HG03097 (cell line): Measurements from ENCODE around the gene EPHB6.

Source experiments
- ATAC-seq: cut with Tn5 transposase; IDR thresholded peaks from one replicate; pipeline ENCODE4 v1.9.1; 2021; ENCODE audit not compliant: unreplicated experiment, low FRiP score

EPHB6 gene

DNA sequence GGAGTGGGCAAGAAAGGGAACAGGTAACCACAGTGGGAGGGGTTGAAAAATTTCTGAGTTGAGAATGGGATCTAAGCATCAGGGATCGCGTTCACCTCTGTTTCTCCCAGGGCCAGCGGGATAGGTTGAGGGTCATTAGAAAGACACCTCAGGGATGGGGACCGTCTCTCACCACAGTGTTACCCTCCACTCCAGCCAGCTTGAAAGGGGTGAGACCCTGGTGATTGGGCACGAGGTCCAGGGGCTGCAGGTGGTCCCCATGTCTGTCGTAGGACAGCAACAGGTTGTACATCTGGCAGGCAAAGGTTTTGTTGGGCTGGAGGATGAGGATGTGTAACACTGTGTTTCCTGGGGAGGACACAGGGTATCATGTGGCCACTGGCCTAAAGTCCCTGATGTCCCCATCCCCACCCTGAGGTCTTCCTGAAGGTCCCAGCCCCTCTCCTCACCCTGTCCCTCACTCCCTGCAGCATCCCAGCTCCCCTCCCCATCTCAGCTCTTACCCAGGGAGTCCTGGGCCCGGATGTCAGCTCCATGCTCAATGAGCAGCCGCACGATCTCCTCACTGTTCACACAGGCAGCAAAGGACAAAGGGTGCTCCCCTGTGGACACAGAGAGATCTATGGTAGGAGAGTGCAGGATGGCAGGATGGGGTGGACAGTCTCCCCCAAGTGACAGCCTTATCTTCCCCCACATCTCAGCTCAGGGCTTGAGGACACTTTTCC lies 21.5 kb downstream of the EPHB6 start:
- ATAC-seq, result no peak

DNA sequence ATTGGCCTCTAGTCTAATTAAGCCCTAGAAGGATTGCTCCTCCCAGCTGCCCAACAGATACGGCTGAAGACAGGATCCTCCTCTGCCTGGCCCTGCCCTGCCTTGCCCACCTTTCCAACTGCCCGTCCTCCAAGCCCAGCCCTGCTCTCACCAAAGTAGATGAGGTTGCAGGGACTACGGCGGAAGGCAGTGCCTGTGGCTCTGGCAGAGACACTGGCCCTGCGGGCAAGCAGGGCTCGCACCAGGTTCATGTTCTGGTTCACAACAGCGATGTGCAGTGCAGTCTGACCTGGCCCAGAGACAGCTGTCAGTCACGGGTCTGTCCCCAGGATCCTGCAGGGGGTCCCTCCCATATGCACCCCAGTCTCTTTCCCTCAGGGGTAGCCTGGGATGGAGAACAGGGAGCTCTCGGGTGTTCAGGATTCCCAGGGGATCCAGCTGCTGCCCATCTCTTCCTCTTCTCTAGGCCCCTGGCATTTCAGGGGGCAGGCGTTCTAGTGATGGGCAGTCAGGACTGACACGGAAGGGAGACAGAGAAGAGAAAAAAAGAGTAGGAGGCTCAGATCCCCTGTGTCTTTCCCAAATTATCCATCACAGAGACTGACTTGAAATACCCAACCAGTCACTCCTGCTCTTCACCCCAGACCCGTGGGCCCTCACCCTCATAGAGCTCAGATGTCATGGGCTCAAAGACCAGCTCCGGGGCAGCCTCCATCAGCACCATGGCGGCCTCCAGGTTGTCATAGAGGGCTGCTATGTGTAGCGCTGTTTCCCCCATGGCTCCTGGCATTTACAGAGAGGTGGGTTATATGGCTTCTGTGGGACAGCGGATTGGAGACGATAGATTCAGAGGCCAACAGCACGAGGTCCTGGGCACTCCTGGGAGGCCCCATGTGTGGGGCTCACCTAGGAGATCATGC lies 22.4 kb downstream of the EPHB6 start:
- no peak for ATAC-seq

DNA sequence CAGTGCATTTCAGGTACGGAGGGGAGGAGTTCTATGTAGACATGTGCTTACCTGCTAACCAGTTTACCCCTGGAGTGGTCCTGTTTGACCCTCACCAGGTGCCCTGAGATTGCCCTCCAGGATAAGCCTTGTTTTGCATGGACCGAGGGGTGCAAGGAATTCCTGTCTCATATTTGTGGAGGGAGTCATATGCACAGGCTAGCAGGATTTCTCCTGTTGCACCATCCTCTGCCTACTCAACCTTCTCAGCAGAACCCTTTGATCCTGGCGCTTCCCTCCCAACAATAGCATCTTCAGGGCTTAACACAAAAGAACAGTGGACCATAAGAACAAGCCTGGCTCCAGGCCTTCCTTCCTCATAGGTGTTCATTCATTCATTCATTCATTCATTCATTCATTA lies 23.4 kb downstream of the EPHB6 start:
- ATAC-seq, result no peak

DNA sequence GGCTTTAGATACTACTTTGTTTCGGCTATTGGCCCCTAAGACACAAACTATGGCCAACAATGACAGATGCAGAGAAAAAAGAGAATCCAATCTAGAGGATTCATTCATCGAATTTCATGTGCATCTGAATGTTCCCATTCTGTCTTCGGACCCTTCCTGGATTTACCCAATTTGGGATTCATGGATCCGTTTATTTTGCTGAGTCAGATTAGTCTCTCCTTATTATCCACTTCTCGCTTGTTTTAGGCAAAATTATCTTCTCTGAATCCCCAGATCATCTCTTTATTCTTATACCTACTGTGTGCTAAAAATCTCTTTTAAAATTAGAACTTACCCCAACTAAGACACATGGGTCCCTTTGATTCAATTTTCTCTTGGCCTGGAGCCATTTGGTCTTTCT lies 24.2 kb downstream of the EPHB6 start:
- ATAC-seq, result no peak

DNA sequence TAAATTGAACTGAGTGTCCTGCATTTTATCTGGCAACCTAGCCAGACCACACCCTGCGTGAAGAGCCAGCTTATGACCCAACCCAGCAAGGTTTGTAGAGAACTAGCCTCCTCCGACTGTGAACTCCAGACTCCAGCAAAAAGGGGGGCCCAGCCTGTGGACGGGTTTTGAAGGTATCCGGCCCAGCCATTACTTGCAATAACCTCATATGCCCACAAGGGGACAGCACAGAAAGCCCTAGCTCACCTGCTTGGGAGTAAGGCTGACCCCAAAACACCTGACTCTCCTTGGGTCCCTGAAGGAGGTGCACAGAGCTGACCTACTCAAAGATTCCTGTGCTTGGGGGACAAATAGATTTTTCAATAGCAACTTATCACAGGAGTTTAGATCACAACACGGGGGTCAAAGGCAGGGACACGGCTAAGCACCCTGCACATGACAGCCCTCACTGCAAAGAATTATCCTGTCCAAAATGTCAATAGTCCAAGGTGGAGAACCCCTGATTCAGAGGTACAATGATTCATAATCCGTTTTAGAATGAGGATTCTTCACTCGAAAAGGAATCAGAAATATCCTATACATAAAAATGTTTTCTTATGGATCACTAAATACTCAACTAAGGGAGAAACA lies 26.1 kb downstream of the EPHB6 start:
- ATAC-seq, result peak; percentile 49

DNA sequence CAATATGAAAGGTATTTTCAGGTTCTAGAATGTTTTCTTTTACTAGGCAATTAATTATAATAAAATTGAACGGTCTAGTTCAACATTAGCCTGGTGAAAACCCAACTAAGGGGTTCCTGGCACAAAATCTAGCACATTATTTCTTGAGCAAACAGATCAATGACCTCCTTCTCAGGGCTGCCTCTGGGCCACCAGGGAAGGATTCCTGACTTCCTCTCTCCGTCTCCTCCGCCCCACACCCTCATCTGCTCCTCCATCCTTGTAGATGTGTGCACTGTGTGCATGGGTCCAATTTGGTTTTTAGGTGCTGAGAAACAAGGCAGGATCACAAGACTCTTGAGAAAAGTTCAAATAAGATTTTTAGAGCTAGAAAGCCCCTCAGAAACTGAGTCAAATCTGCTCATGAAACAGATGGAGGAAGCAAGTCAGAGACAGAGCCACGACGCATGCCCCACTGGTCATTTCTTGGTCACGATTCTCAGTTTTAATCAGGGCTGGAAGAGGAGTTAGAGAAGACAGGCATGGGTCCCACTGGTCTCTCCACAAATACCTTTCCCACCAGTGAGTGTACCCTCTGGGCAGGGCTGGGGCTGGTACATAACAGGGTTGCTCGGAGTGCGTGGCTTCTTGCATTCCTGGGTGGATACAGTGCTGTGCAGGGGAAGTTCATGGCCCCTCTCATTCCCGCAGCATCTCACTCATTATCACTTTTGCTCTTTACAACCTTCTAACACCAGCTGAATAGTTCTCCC lies 26.9 kb downstream of the EPHB6 start:
- ATAC-seq, result no peak

DNA sequence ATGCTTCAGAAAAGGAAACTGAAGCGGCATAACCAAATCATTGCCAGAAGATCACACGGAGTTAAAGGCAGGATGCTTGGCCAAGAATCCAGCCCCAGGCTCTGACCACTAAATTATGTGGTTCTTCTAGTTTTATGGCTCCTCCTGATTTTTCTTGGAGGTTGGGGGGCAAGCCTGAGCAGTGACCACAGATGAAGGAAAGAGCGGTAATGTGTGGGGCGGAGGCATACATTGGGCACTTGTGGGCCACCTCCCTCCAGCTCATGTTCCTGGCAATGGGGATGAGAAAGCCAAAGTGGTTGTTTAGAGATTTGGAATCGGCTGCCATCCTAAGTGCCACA lies 27.4 kb downstream of the EPHB6 start:
- no peak for ATAC-seq

DNA sequence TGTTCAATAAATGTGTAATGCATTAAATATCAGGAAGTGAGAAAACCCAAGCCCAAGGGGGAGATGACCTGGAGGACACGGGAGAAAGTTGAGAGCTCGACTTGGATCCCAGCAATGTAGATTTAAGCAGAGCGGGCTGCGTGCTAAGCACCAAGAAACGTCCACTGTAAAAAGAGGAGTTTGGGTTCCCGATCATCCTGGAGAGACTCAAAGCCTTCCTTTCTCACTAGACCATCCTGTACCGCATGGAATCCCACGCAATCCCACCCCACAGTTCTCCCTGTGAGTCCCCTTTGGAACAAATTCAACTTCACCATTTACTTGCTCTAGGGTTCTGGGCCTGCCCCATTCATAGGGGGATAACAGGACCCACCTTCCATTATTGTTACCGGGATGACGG lies 28.3 kb downstream of the EPHB6 start:
- ATAC-seq, result no peak

DNA sequence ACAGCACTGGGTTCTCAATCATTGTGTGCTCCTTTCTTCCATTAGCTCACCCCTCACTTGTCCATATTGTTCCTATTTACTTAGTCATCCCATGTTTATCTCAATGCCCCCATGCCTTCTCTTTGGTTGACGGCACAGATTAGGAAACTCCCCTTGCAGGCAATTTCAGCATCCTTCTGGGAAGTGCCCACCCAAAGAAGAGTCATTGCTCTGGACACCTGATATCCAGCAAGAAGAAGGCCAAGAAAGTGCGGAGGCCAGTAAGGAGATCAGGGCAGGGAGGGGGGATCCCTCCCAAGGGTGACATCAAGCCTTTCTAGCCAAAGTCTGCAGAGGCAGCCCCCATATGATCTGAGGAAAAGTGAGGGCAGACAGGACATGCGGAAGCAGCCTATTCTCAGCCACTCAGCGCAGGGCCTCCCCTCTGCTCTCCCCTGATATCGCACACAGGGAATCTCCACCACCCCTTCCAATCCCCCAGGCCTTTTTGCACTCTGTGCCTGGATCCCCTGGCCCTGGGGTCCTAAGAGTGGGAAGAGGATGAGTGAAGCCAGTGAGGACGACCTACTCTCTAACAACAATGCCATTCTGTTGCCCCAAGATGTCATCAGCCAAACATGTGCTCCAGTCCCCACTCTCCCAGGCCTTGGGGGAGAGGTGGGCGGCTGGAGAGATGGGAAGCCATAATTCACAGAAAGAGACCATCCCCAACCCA lies 28.9 kb downstream of the EPHB6 start:
- no peak for ATAC-seq

DNA sequence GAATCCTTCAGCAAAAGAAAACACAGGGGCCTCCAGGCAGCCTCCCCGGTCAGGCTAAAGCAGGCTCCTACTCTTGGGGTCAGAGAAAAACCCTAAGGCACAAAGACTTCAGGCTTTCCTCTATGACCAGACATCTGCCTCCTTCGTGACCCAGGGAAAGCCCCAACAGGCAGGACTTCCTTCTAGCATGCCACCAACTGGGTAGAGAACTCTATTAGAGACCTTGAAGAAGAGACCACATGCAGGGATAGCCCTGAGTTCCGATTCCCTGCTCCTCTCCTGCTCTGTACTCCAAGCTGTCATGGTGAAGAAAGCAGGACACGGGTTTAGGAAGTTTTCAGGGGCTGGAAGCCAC lies 29.4 kb downstream of the EPHB6 start:
- no peak for ATAC-seq

DNA sequence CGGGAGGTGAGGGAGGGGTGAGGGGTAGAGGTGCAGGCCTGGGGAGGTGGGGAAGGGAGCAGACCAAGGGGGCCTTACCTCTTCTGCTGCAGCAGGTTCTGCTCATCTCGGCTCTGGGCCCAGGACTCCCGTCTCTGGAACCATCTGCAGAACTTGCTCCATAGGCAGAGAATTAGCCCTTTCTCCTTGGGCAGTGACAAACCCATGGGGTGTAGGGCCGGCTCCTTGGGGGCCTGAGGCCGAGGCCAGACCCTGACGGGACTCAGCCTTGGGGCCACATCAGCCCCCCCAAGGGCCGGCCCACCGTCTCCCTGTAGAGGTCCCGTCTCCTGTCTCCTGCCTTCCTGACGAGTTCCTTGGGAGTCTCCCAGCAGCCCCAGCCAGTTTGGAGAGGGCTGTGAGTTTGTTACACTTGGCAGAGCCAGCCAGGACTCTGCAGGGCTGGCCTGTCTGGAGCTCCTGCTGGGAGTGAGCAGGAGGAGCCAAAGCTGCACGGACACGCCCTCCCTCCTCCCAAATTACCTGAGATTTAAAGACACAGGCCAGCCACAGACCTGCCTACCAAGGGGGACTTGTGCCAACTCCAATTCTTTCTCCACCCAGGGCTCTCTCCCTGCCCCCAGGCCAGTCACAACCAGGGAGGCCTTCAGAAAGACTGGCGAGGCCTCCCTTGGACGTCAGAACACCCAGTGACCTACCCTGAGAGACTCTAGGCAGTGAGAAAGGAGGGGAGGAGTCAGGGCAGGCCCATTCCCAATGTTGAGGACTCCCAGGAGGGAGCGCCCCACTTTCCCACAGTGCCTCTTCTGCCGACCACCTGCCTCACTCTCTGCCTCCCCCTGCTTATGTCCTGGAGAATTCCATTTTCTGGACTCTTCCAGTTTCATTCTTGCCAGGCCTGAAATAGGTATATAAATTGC lies 30.7 kb downstream of the EPHB6 start, which contains the start of gene TRPV6:
TSS of gene TRPV6 (minus strand) at position 435 of the 920 bp plus-strand sequence.
- no peak for ATAC-seq

DNA sequence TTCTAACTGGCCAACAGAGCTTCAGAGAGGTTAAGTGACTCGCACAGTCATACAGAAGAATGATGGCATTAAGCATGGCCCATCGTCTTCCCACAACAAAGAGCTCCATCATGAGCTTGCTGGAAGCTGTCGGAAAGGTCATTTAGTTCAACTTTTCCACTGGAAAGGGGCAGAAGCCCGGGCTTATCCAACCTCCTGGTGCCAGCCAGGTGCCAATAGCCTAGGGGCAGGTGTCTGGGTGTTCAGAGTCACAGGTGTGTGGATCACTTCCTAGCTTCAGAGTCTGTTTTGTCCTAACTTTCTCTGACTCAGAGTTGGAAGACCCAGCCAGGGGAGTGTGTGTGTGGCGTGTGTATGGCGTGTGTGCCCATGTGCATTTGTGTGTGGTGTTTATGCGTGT lies 32.0 kb downstream of the EPHB6 start:
- ATAC-seq, result no peak

DNA sequence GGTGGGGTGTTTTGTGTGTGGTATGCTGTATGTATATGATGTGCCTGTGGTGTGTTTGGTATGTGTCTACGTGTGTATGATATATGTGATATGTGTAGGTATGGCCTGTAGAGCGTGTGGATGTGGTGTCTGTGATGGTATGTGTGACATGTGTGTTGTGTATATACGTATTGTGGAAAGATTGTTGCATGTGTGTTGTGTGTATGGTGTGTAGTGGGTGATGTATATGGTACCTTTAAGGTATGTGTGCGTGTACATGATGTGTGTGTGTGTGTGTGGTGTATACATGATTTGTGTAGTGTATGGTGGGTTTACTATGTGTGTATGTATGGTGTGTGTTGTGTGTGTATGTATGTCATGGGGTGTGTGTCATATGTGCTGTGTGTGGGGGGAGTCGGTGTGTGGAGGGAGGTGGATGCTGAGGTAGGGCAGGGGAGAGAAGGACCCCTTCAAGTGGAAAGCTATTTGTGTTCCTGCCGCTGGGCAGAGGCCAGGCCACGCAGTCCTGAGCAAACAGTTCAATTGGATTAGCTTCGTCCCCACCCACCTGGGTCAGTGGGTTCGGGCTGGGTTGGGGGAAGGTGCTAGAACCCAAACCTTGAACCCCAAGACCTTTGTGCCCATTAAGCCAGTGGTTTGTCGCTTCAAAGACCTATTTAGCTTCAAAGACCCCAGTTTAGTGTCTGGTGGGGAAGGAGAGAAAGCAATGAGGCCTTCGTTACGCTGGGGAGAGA lies 32.6 kb downstream of the EPHB6 start:
- ATAC-seq, result no peak

DNA sequence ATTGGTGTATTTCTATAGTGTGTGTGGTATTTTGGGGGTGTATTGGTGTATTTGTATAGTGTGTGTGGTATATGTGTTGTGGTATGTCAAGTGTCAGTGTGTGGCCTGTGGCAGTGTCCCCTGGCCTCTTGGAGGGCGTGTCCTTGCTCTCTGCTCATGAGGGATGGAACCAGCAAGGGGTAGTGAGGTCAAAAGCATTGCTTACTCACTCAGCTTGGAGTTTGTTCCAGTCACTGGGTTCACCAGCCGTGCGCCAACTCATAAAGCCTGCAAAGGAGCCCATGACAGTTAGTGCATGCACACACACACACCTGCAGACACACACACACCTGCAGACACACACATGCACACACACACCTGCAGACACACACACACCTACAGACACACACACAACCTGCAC lies 34.9 kb downstream of the EPHB6 start:
- no peak for ATAC-seq

DNA sequence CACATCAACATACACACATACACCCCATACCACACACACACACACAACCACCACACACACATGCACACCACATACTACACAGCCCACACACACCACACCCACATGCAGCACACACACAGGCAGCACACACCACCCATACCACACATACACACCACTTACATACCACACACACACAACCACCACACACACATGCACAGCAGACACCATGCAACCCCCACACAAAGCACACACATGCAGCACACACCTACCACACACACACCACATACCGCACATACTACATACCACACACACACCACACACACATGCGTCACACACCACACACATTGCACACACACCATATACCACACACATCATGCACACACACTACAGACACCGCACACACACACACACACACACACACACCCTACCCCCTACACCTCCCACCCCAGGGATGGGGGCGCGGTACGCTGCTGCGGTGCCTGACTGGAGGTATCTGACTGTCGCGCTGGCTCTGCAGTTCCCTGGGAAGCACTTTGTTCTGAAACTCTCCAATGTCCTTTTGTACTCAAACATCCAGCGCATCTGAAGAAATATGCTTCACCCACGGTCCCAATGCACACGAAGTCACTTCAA lies 36.1 kb downstream of the EPHB6 start:
- no peak for ATAC-seq

DNA sequence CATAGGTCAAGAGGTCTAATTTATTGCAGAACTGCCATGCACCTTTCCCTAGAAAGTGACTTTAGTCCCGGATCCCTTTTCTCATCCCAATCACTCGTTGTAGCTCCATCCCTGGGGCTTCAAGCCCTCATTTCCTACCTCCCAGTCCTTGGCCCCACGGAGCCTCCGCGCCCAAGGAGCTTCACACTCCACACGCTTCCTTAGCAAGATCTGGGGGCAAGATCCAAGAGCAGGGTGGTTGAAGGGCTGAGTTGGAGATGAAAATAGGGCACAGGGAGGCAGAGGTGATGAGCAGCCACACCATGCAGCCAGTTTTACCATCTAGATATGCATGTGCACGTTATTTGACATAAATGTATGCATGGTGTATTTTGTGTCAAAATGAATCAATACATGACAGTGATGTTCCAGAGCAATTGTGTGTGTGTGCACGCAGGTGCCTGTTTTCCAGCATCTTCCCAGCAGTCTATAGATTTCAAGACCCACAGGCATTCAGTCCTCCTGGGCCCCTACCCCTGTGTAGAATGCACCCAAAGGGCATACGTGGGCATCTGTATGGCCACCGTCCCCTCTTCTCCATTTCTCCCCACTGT lies 36.7 kb downstream of the EPHB6 start:
- ATAC-seq, result no peak

DNA sequence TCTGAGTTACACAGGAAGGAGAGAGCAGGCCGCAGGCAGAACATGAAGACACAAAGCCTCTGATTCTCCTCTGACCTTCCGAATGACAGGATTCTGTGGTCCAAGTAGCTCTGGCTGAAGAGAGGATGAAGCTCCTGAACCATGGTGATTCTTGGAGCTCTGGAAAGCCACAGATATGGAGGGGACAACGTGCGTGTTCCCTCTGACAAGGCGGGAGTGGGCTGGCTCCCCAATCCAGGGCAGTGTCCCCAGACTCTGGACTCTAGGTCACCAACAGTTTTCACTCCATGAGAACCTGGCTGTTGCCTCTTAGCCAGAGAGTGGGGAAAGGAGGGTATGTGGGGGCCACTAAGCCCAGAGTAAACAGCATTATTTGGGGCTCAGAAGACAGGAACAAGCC lies 38.1 kb downstream of the EPHB6 start:
- no peak for ATAC-seq
